ENCODE data around the gene CHMP6.

- TF ChIP-seq, protein P1, sequence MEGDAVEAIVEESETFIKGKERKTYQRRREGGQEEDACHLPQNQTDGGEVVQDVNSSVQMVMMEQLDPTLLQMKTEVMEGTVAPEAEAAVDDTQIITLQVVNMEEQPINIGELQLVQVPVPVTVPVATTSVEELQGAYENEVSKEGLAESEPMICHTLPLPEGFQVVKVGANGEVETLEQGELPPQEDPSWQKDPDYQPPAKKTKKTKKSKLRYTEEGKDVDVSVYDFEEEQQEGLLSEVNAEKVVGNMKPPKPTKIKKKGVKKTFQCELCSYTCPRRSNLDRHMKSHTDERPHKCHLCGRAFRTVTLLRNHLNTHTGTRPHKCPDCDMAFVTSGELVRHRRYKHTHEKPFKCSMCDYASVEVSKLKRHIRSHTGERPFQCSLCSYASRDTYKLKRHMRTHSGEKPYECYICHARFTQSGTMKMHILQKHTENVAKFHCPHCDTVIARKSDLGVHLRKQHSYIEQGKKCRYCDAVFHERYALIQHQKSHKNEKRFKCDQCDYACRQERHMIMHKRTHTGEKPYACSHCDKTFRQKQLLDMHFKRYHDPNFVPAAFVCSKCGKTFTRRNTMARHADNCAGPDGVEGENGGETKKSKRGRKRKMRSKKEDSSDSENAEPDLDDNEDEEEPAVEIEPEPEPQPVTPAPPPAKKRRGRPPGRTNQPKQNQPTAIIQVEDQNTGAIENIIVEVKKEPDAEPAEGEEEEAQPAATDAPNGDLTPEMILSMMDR (conservative IDR thresholded peaks at IDR 0.05; ENCODE audit: low read length): no peak
- TF ChIP-seq EZH2phosphoT487 (IDR thresholded peaks at IDR 0.05; ENCODE audit: borderline replicate concordance, low read depth, low read length): no peak
Measured at GRCh38 chr17:80995131-80995530, 3.5 kb downstream of the CHMP6 start.

Measured in OCI-LY7 (cell line).